ENCODE results near the gene EIF3CL.
"Not testable (repeated sequence)": the region's sequence is repeated elsewhere in the genome, so short reads cannot be mapped to it uniquely, and the experiment has no call there.

Gene EIF3CL

GRCh38 chr16:28362600-28362999 lies 41.0 kb downstream of the EIF3CL start:
- DNase-seq: not testable (repeated sequence)

- DNase-seq: not testable (repeated sequence)
Observed at GRCh38 chr16:28338230-28338629, 65.4 kb downstream of the EIF3CL start.

- not testable (repeated sequence) for DNase-seq
Observed at GRCh38 chr16:28336940-28337710, 66.5 kb downstream of the EIF3CL start.

GRCh38 chr16:28335678-28336077 lies 68.0 kb downstream of the EIF3CL start:
- not testable (repeated sequence) for DNase-seq

GRCh38 chr16:28332632-28333031 lies 71.0 kb downstream of the EIF3CL start:
- DNase-seq: not testable (repeated sequence)

GRCh38 chr16:28330981-28331380 lies 72.7 kb downstream of the EIF3CL start:
- DNase-seq: not testable (repeated sequence)

GRCh38 chr16:28330232-28330631 lies 73.4 kb downstream of the EIF3CL start:
- peak in 33 of 56 donors; percentile 4 to 60 (median 24) for DNase-seq
